T follicular helper cell (primary cell): ENCODE data around the gene TPPP2.
A peak's percentile ranks its signal among the peaks of the same experiment; 100 is the strongest.

Experiments
- DNase-seq: peaks from one replicate; pipeline ENCODE4 v3.0.0-alpha.2; 2020; ENCODE audit warnings: low read depth

TPPP2 gene

GRCh38 chr14:21057803-21058675 lies 28.0 kb downstream of the TPPP2 start, which contains the start of gene RNASE8:
RNASE8 (plus strand) TSS chr14:21057822; CDS start chr14:21057893, 71 bp downstream.
- DNase-seq, result no peak

DNA sequence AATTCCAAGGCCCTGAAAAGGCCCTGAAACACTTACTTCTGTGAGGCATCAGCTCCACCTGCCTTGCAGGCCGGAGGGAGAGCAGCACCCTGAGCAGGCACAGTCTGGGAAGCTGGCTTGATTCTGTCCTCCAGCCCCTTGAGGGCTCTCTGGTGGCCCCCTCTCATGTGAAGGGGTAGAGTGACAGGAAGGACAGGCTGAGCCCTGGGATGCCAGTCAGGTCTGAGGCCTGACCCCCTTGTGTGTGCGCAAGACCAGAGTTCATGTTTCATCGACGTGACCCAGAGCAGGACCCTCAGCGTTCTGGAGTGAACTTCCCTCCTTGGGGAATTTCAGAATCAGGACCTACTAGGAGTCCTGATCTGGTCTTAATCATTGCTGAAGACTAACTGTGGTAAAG lies 28.9 kb downstream of the TPPP2 start:
- no peak for DNase-seq

GRCh38 chr14:21059842-21060613 lies 30.0 kb downstream of the TPPP2 start:
- no peak for DNase-seq

- no peak for DNase-seq
Observed at GRCh38 chr14:21060614-21061346, 30.8 kb downstream of the TPPP2 start.

DNA sequence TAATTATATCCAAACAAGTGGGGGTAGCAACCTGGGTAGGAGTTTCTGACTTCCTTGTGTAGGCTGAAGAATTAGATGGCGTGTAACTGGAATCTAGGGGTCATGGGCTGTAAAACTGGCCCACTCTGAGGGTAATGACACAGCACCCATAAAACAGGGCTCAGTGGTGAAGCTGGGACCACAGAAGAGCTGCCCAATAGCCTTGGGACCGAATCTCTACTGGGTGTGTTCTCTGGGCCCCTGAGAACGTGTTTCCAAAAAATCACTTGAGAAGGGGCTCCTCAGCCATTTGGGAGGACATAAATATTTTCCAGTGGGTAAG lies 31.3 kb downstream of the TPPP2 start:
- no peak for DNase-seq

DNA sequence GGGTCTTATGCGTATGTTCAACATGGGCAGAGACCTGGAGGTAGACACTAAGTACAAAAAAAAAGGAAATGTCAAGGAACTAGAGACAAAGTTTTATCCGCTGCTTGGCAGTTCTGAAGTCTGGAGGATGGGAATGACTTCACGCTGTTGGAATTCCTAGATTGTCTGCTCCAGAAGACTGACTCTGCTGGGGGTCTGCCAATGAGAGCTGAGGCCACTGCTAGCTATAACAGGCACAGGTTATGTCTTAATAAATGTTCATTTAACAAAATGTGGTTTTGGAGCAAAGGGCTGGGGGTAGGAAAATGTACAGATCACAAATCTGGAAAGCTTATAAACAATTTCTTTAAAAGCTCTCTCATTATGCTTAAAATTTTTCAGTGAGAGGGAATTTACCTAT lies 33.5 kb downstream of the TPPP2 start:
- DNase-seq, result no peak

GRCh38 chr14:21066882-21067502 lies 37.0 kb downstream of the TPPP2 start:
- no peak for DNase-seq

- peak; percentile 34 for DNase-seq
Observed at GRCh38 chr14:21068521-21069387, 38.7 kb downstream of the TPPP2 start.

- DNase-seq, result no peak
Observed at GRCh38 chr14:21069388-21070082, 39.5 kb downstream of the TPPP2 start.

DNA sequence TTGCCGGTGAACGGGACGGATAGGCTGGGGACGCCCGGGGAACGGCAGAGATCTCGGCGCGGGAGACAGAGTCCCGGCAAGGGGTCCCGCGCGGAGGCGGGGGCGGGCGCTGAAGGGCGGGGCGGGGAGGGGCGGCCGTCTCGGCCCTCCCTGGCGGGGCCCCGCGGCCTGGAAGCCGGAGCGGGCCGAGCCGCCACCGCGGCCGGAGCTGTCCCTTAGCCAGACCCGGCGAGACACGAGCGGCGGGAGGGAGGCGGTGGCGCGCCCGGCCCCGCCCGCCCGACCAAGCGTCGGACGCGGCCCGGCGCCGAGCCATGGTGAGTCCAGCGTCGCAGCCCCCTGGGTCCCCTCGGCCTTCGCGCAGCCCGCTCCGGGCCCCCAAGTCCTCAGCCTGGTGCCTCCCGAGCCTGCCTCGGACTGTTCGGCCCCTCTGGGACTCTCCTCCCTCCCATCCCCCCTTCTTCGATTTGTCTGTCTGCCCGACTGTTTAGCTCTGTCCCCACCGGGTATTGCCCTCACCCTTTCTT lies 40.1 kb downstream of the TPPP2 start, which contains the start of gene ARHGEF40:
ARHGEF40 (plus strand) TSS at position 222 of the 527 bp plus-strand sequence; CDS start at position 315, 93 bp downstream.
- DNase-seq, result no peak

- no peak for DNase-seq
Observed at GRCh38 chr14:21070610-21071224, 40.7 kb downstream of the TPPP2 start.

DNA sequence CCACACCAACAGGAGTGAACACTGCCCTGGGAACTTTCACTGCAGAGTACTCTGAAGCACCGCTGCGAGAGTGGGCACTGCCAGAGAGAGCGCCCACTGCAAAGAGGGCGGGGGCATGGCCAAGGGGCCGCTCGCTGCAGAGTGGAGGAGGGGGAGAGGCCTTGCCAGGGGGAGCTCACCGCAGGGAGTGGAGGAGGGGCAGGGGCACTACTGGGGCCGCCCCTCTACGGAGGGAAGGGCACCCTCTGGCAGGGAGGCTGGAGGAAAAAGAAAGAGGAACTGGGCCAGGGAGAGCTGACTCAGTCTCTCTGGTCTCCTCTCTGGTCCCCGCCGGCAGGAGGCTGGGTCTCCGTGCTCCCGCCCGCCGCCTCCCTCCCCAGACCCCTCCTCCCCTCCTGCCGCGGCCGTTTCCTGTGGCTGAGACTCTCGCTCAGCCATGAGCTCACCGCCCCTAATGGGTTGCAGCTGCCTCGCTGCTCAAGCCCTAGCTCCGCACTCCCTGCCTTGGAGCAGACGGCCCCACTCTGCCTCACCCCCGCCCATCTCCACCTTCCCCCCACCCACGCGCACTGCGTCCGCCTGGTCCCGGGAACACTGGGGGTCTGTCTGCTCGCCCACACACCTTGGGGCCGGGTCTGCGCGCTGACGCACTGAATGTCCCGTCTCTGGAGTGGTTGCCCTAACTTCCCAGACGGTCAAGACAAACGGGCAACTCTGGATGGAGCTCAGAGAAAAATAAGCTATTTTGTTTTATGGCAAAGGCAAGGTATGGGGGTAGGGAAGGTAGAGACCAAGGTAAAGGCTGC lies 41.4 kb downstream of the TPPP2 start:
- DNase-seq, result no peak

DNA sequence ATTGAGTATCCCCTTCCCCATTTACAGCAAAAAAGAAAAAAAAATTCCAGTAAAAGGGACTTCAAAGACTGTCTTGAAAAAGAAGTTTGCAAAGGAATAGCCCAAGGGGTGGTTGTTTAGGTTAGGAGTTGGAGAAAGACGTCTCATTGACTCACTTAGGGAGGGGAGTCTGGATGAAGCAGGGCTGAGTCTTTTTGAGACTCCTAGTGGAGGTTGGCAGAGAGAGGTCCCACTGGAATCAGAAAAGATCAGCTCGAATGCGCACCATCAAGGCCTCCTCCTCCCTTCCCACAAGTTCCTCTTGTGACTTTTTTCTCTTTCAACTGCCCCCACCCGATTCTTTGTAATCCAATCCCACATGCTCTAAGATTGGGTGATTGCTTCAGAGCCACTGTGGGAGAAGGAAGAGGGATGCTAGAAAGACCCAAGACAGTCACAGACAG lies 42.0 kb downstream of the TPPP2 start:
- no peak for DNase-seq

- DNase-seq, result no peak
Observed at GRCh38 chr14:21072781-21073339, 42.8 kb downstream of the TPPP2 start.

GRCh38 chr14:21073921-21074320 lies 43.9 kb downstream of the TPPP2 start:
- DNase-seq, result no peak

DNA sequence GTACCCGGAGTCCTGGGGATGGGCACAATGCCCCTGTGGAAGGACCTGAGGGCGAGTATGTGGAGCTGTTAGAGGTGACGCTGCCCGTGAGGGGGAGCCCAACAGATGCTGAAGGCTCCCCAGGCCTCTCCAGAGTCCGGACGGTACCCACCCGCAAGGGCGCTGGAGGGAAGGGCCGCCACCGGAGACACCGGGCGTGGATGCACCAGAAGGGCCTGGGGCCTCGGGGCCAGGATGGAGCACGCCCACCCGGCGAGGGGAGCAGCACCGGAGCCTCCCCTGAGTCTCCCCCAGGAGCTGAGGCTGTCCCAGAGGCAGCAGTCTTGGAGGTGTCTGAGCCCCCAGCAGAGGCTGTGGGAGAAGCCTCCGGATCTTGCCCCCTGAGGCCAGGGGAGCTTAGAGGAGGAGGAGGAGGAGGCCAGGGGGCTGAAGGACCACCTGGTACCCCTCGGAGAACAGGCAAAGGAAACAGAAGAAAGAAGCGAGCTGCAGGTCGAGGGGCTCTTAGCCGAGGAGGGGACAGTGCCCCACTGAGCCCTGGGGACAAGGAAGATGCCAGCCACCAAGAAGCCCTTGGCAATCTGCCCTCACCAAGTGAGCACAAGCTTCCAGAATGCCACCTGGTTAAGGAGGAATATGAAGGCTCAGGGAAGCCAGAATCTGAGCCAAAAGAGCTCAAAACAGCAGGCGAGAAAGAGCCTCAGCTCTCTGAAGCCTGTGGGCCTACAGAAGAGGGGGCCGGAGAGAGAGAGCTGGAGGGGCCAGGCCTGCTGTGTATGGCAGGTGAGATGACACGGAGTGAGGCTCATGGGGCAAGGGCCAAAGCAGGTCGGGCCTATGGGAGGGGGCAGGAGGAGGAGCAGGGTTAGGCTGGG lies 44.6 kb downstream of the TPPP2 start:
- no peak for DNase-seq

DNA sequence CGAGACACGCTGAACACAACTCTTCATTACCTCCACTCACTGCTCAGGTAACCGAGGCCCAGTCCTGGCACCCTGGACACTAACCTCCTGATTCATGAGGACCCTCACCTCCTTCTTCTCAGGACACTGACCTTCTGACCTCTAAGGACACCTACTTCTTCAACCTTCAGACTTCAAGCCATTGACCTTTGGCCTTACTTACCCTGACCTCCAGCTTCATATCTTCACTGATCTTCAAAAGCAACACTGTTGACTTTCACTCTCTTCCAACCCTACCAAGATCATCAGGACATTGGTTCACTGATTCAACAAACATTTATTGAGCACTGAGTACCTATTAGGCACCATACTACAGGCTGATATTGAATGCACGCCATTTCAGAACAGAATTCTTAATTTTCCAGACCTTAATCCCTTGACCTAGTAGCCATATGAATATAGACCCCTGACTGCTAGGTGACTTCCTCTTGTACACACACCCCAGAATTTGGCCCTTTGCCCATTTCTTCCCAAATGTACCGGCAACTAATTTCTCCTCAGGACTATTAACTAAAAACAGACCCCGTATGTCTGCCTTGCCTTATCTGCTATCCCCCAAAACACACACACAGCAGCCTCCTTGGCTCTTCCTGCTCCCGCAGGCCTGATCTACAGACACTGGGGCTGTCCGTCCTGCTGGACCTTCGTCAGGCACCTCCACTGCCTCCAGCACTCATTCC lies 45.9 kb downstream of the TPPP2 start:
- no peak for DNase-seq
